HepG2 (cell line): ENCODE data around the gene GNG12. TPM values are rescaled to one million over a fixed set of nuclear protein-coding genes. Genes with fewer than 3 reads are reported as not detected.

ENCODE experiments used
- ATAC-seq: fragments of 200-7000 bp; cut with Tn5 transposase; 3 replicates; pipeline ENCODE4 v1.9.1; 2020; ENCODE audit warnings: mild to moderate bottlenecking, moderate library complexity
- BruUV-seq: library from RNA; stranded (reverse); fragments of 400-500 nt; replicated peaks from 2 replicates; lab custom pipeline; 2021; lab: Mats Ljungman, UMichigan
- CTCF ChIA-PET: fragments of 300-600 bp; formaldehyde crosslinking; extraction: SDS; loops from one replicate; lab custom pipeline; 2021; ENCODE audit warnings: low total read pairs, inconsistent platforms, low intra/inter-chr PET ratio; lab: Yijun Ruan, JAX
- POLR2A ChIA-PET: fragments of 350-600 bp; sonication (Branson Sonifier 250); formaldehyde crosslinking; loops from one replicate; lab custom pipeline; 2020; ENCODE audit warnings: antibody characterized with exemption, inconsistent platforms; lab: Yijun Ruan, JAX
- DNase-seq: peaks from one replicate; pipeline ENCODE4 v3.0.0-alpha.2; 2015; ENCODE audit warnings: low spot score
- FAIRE-seq: peaks from 3 replicates; lab custom pipeline; 2011; peaks lifted over from hg19 to GRCh38; lab: Jason Lieb, UNC
- H2AFZ ChIP-seq: one replicate; pipeline ENCODE4 v1.6.1; 2011; ENCODE audit warnings: low read length, inconsistent platforms
- H3K27ac ChIP-seq: fragments of 300-600 bp; 3 replicates; pipeline ENCODE4 v1.8.0; 2011; ENCODE audit warnings: mixed run types, mild to moderate bottlenecking, mixed read lengths, low read length, inconsistent platforms; ENCODE audit not compliant: insufficient read depth; ENCODE audit errors: extremely low read length
- H3K27me3 ChIP-seq, 2 experiments: fragments of 200-600 bp in 1 of 2; 2 replicates in 1 of 2; 3 replicates in 1 of 2; pipeline versions ENCODE4 v1.6.0 to v1.8.0; 2011; ENCODE audit warnings: low read length in 2 of 2, mild to moderate bottlenecking in 2 of 2, moderate library complexity in 2 of 2, inconsistent platforms in 1 of 2; ENCODE audit not compliant: insufficient read depth in 2 of 2, control insufficient read depth in 1 of 2
- H3K36me3 ChIP-seq, 2 experiments: fragments of 200-600 bp in 1 of 2; replicated peaks in 1 of 2; 2 replicates in 1 of 2; 3 replicates in 1 of 2; pipeline versions ENCODE4 v1.5.1 to v1.8.0; 2011; ENCODE audit warnings: low read length in 2 of 2, inconsistent platforms in 1 of 2; ENCODE audit not compliant: insufficient read depth in 2 of 2, control insufficient read depth in 1 of 2
- H3K4me1 ChIP-seq: 2 replicates; pipeline ENCODE4 v1.5.1; 2012; ENCODE audit warnings: low read length, inconsistent platforms; ENCODE audit not compliant: insufficient read depth
- H3K4me2 ChIP-seq: 2 replicates; pipeline ENCODE4 v1.6.0; 2011; ENCODE audit warnings: low read depth, low read length, inconsistent platforms
- H3K4me3 ChIP-seq, 3 experiments: fragments of 200-600 bp in 1 of 3; sonication (generic), shearing (Covaris generic) in 1 of 3; replicated peaks in 1 of 3; 2 replicates each; pipeline ENCODE4 v1.5.1; 2011 to 2016; ENCODE audit warnings: low read length in 3 of 3, inconsistent platforms in 2 of 3, low read depth in 2 of 3, mild to moderate bottlenecking in 2 of 3, control low read depth in 1 of 3, mixed read lengths in 1 of 3; ENCODE audit not compliant: insufficient read depth in 1 of 3
- H3K79me2 ChIP-seq: one replicate; pipeline ENCODE4 v1.6.1; 2011; ENCODE audit warnings: low read length, inconsistent platforms; ENCODE audit not compliant: insufficient read depth
- H3K9ac ChIP-seq: 2 replicates; pipeline ENCODE4 v1.6.0; 2011; ENCODE audit warnings: mild to moderate bottlenecking, low read depth, low read length, inconsistent platforms; ENCODE audit not compliant: insufficient read depth
- H3K9me3 ChIP-seq: 2 replicates; pipeline ENCODE4 v1.5.1; 2012; ENCODE audit warnings: mild to moderate bottlenecking, low read length
- H4K20me1 ChIP-seq: 2 replicates; pipeline ENCODE4 v1.6.0; 2011; ENCODE audit warnings: inconsistent platforms, mild to moderate bottlenecking, low read length, moderate library complexity; ENCODE audit not compliant: insufficient read depth
- CREB1 ChIP-seq, 2 experiments: fragments of 450-650 bp in 1 of 2; IDR thresholded peaks; 2 replicates each; pipeline ENCODE4 v1.6.1; 2016 to 2017; ENCODE audit warnings: control low read depth in 1 of 2, mild to moderate bottlenecking in 1 of 2, missing compliant biosample characterization in 1 of 2, missing genetic modification characterization in 1 of 2
- MED13 ChIP-seq: sonication (generic); formaldehyde crosslinking; IDR thresholded peaks from 2 replicates; pipeline ENCODE4 v1.5.0; 2020; ENCODE audit warnings: missing genetic modification reagents
- SOX5 ChIP-seq: IDR thresholded peaks from 2 replicates; pipeline ENCODE4 v1.6.1; 2016; ENCODE audit warnings: borderline replicate concordance
- ZBTB42 ChIP-seq: sonication (generic); formaldehyde crosslinking; IDR thresholded peaks from 2 replicates; pipeline ENCODE4 v1.5.0; 2020; ENCODE audit warnings: mild to moderate bottlenecking, missing genetic modification reagents
- ZNF512 ChIP-seq: sonication (generic); formaldehyde crosslinking; IDR thresholded peaks from 2 replicates; pipeline ENCODE4 v1.4.0; 2020; ENCODE audit warnings: mild to moderate bottlenecking, missing genetic modification reagents
- WGBS: methylation state at CpG from one replicate; pipeline ENCODE4 v1.1.6; 2017; ENCODE audit warnings: low lambda C conversion rate; 5-methylcytosine and 5-hydroxymethylcytosine counted together
- in situ Hi-C: cut with HindIII; loops from 2 replicates; pipeline ENCODE4 v1.10.0; 2017; ENCODE audit warnings: low pct_unique_long_range_greater_than_20kb; ENCODE audit not compliant: extremely low pct_ligation_motif_present
- intact Hi-C: fragments of 100-400 bp; cut with micrococcal nuclease; formaldehyde crosslinking; loops from one replicate; pipeline ENCODE4 v1.10.0; 2022; ENCODE audit not compliant: unreplicated experiment
- polyA plus RNA-seq, 8 experiments: library from polyadenylated mRNA; depleted of rRNA in 3 of 8; stranded (reverse) in 7 of 8; unstranded in 1 of 8; fragments of >200 nt; fragmentation: Illumina TruSeq in 4 of 8; extraction: Trizol in 4 of 8; gene quantifications; 2 replicates each; pipeline versions ENCODE4 v1.2.1 to v1.2.3, GENCODE V29; 2011 to 2016; ENCODE audit warnings: low read depth in 4 of 8, missing spikeins in 1 of 8, mixed read lengths in 1 of 8; ENCODE audit not compliant: insufficient read depth in 1 of 8
- total RNA-seq, 5 experiments: library from RNA; depleted of rRNA; stranded (reverse); fragments of >200 nt; fragmentation: Illumina TruSeq; extraction: Trizol; gene quantifications; 2 replicates each; pipeline ENCODE4 v1.2.3, GENCODE V29; 2016; ENCODE audit warnings: low read depth in 1 of 5

GNG12 gene
- total and polyA plus RNA-seq, 2 of the 13 experiments (the other 11 are each of a cell fraction or from before 2014, with no cell fraction given) = 0.11 TPM

- no peak for TF ChIP-seq ZBTB42 (CRISPR knock-in tag)
Measured at GRCh38 chr1:67675800-67676199, 157.5 kb downstream of the GNG12 start (continued).

- Histone ChIP-seq H3K79me2 (no peaks in the 10 kb centered on the region), H3K4me2 (no peak overlapping the region)
Measured at GRCh38 chr1:67674260-67675011, 158.8 kb downstream of the GNG12 start.

GRCh38 chr1:67673468-67674201 is 159.6 kb downstream of the GNG12 start:
- 22% methylated on average over 1 of the region's 1 CpG for WGBS
- FAIRE-seq (no peak), DNase-seq (no peak), ATAC-seq (no peak)
- CTCF ChIA-PET = no interaction called here
- no peaks in the 10 kb centered on the region for H3K9me3 ChIP-seq
- H3K4me2 ChIP-seq = no peak overlapping the region
- no peak overlapping the region for H3K27ac ChIP-seq
- no peaks in the 10 kb centered on the region for H3K36me3 ChIP-seq
- POLR2A ChIA-PET = interaction anchor here (4.1 kb wide), 1 partner anchor 13 kb away, joined by 20 read pairs; the partner anchor contains the start of gene GADD45A
- no peak for TF ChIP-seq SOX5 (CRISPR knock-in tag)
- TF ChIP-seq ZNF512 (CRISPR knock-in tag) = peak; percentile 77; the same call in 1 of the 2 replicates
- peaks cover 16% of the 10 kb centered on the region for H3K4me1 ChIP-seq
- no peak overlapping the region for H3K4me3 ChIP-seq
- H4K20me1 ChIP-seq = no peaks in the 10 kb centered on the region
- no TSS peak for BruUV-seq
- in situ Hi-C loops (no loop called here), intact Hi-C loops (no loop called here)
- H3K9ac ChIP-seq = no peak overlapping the region
- no peaks in the 10 kb centered on the region; a peak in 1 of 5 replicates for H3K27me3 ChIP-seq
- H2AFZ ChIP-seq = no peak overlapping the region
- no peaks in the 10 kb centered on the region for H3K79me2 ChIP-seq

More at GRCh38 chr1:67674260-67675011, 158.8 kb downstream of the GNG12 start:
- CTCF ChIA-PET = no interaction called here
- POLR2A ChIA-PET = interaction anchor here (4.1 kb wide), 1 partner anchor 12 kb away, joined by 20 read pairs; the partner anchor contains the start of gene GADD45A
- peaks cover 12% of the 10 kb centered on the region; the same call in 1 of the 2 replicates for H3K4me1 ChIP-seq
- no peak overlapping the region for H3K9ac ChIP-seq
- in situ Hi-C loops = no loop called here
- FAIRE-seq (no peak), DNase-seq (no peak), ATAC-seq (no peak)
- no peak overlapping the region for H2AFZ ChIP-seq
- no peaks in the 10 kb centered on the region; a peak in 1 of 5 replicates for H3K27me3 ChIP-seq
- no peaks in the 10 kb centered on the region for H3K36me3 ChIP-seq
- 11% methylated on average over 3 of the region's 4 CpGs for WGBS
- no peak overlapping the region for H3K4me3 ChIP-seq
- H3K27ac ChIP-seq = no peak overlapping the region
- H3K9me3 ChIP-seq = no peaks in the 10 kb centered on the region
- TF ChIP-seq CREB1 (IDR thresholded peaks at IDR 0.05) = peak; percentile 32; the same call in 1 of the 2 replicates
- TF ChIP-seq CREB1 (CRISPR knock-in tag; IDR thresholded peaks at IDR 0.05) = no peak
- no peak for TF ChIP-seq MED13
- intact Hi-C loops = no loop called here
- no TSS peak for BruUV-seq
- H4K20me1 ChIP-seq = no peaks in the 10 kb centered on the region
